Measurements from ENCODE around the gene C12orf54.
A peak's percentile ranks its signal among the peaks of the same experiment; 100 is the strongest.
"Not testable (repeated sequence)": the region's sequence is repeated elsewhere in the genome, so short reads cannot be mapped to it uniquely, and the experiment has no call there.

Gene C12orf54

GRCh38 chr12:48512855-48513254 lies 30.6 kb downstream of the C12orf54 start:
- DNase-seq, result no peak

- no peak for DNase-seq
Observed at GRCh38 chr12:48514728-48515127, 32.4 kb downstream of the C12orf54 start.

GRCh38 chr12:48520381-48520780 lies 38.1 kb downstream of the C12orf54 start:
- not testable (repeated sequence) for DNase-seq

GRCh38 chr12:48525332-48525731 lies 43.0 kb downstream of the C12orf54 start, which contains the start of gene OR8S1:
Gene OR8S1, plus strand, starts transcription at chr12:48525632. Its CDS starts 0 bp downstream, at chr12:48525632.
- DNase-seq, result no peak

GRCh38 chr12:48527891-48528670 lies 45.8 kb downstream of the C12orf54 start:
- no peak for DNase-seq

GRCh38 chr12:48532601-48533000 lies 50.3 kb downstream of the C12orf54 start:
- no peak for DNase-seq

- DNase-seq, result no peak
Observed at GRCh38 chr12:48536602-48537001, 54.3 kb downstream of the C12orf54 start.

- peak; percentile 4 for DNase-seq
Observed at GRCh38 chr12:48542300-48542928, 60.1 kb downstream of the C12orf54 start.

GRCh38 chr12:48545833-48546469 lies 63.7 kb downstream of the C12orf54 start:
- no peak for DNase-seq

All from eye (tissue), 1 donor.